Measurements from ENCODE around the gene MAPK11.

The MAPK11 gene

DNA sequence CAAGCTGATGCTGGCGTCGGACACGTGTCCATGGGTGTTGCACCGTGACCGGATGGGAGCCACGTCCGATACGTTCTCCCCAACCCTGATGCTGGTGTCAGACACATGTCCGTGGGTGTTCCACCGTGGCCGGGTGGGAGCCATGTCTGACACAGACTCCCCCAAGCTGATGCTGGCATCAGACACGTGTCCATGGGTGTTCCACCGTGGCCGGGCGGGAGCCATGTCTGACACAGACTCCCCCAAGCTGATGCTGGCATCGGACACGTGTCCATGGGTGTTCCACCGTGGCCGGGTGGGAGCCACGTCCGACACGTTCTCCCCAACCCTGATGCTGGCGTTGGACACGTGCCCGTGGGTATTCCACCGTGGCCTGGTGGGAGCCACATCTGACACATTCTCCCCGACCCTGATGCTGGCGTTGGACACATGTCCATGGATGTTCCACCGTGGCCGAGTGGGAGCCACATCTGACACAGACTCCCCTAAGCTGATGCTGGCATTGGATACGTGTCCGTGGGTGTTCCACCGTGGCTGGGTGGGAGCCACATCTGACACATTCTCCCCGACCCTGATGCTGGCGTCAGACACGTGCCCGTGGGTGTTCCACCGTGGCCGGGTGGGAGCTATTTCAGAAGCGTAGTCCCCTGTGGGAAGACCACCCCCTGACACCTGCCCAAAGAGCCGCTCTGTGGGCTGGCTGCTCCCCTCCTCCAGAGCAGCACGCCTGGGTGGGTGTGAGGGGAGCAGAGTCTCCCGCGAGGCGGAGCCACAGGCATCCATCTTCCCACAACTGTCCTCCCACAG, 49.4 kb downstream of the MAPK11 start:
- no peak for DNase-seq

DNA sequence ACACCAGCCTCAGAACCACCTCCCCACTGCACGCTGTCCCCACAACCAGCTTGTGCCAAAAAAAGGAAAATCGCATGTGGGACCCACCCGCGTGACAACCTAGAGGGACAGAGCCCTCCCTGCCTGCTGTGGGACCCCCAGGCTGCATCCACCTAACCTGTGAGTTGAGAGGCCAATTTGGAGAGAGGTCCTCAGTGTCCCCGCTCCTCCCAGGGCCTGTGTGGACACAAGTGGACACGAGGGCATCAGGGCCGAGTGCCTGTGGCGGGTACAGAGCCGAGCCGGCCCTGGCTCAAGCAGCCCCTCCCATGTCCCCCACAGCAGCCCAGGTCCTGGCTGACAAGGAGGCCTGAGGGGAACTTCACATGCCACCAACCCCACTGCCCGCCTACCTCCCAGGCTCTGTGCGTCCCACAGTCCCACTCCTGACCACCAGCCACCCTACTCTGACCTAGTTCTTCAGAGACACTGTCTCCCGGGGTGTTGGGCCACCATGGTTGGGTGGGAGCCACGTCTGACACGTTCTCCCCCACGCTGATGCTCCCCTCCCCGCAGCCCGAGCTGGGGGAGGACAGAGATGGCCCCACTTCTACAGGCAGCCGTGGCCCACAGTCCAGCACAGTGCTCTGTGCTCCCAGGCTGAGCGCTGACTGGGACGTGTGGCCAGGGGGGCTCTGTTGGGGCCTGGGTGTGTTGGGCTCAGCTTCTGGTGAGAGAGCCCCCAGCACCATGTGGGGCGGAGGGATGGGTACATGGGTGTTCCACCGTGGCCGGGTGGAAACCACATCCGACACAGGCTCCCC, 50.2 kb downstream of the MAPK11 start:
- no peak for DNase-seq

DNA sequence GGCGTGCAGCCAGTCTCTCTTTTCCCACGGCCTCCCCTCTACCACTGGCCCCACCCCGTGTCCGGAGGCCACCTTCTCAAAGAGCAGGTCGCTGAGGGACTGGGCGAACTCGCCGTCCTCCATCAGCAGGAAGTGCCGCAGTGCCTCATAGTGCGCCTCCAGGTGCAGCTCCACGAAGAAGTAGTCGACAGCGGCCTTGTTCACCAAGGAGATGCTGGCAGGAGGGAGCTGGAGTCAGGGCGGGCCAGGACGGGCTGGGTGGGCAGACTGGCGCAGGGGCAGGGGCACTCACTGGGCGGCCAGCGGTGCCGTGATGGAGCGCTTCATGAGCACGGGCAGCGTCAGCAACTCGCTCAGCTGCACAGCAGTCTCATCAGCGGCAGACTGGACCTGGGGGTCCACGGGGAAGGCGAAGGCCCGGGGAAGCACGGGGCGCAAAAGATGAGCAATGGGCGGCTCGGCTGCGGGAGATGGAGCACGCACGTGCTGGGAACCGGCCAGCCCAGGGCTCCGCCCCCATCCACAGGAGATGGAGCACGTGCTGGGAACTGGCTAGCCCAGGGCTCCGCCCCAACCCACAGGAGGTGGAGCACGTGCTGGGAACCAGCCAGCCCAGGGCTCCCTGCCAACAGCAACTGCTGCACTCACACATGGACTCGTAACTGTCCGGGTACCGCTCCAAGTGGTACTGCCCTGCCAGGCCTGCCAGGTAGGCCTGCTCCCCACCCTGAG, 51.0 kb downstream of the MAPK11 start:
- DNase-seq = no peak

DNA sequence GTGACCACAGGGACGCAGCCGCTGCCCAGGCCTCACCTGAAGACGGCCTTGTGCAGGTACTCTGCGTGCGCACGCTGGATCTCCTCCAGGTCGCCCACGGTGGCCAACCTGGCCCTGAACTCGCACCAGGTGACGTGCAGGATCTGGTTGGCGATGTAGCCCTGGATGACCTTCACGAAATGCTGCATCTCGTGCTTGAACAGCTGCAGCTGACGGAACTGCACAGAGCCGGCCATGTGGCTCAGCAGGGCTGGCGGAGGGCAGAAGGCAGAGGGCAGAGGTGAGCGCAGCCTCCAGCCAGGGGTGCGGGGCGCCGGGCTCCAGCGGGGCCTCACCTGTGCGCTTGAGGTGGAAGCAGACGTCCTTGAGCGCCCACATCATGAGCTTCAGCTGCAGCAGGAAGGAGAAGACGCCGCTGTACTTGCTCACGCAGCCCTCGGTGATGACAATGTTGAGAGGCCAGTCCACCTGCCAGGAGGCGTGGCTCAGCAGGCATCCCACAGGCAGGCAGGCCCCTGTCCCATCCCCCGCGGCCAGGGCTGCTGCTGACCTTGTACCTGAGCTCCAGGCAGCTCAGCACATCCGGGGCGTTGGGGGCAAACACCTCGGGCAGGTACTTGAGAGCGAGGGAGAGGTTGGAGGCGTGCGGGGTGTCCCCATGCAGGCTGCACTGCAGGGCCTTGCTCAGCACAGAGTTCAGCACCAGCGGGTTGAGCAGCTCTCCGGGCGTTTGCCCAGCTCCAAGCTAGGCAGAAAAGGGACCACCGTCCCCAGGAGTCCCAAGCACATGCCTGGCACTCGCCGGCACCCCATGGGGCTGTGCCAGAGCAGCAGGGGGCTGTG, 51.8 kb downstream of the MAPK11 start:
- no peak for DNase-seq

DNA sequence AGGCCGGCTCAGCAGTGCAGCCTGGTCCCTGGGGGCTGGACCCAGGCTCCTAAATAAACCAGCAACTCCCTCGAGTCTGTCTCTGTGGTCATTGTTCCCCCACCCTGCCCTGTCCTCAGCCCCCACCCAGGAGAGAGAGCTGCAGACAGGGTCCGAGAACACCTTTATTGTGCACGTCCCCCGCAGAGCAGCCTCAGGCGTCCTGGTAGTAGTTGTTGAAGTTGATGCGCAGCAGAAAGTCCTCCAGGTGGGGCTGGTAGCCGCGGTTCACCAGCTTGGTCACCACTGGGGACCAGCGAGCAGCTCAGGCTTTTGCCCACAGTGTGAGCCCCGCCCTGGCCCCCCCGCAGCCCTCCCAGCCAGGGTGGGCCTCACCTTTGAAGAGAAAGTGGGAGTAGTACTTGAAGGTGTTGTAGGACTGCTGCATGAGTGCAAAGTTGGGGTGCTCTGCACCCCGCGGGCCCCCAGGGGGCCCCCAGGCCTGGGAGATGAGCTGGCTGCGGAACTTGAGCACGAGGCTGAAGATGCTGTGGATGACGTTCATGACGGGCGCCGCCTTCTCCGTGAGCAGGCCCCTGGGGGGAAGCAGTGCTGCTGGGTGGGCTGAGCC, 52.5 kb downstream of the MAPK11 start:
- DNase-seq = no peak

DNA sequence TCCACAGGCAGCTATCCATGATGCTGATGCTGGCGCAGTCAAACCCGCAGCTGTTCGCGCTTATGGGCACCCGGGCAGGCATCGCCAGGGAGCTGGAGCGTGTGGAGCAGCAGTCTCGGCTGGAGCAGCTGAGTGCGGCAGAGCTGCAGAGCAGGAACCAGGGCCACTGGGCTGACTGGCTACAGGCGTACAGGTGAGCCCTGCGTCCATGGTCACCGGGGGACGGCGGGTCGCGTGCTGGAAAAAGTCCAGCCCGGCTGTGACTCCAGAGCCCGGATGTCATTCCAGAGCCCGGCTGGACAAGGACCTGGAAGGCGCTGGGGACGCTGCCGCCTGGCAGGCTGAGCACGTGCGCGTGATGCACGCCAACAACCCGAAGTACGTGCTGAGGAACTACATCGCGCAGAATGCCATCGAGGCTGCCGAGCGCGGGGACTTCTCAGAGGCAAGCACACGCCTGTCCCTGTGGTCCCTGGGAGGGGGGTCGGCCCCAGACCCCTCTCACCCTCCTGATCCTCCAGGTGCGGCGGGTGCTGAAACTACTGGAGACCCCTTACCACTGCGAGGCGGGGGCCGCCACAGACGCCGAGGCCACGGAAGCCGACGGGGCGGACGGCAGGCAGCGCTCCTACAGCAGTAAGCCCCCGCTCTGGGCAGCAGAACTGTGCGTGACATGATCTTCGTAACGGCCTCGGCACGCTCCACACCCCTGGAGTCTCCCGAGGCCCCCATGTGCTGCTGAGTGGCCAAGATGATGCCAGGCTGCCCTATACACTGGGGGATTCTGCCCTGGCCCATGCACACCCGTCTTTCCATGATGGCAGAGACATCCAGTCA, 53.3 kb downstream of the MAPK11 start:
- no peak for DNase-seq

DNA sequence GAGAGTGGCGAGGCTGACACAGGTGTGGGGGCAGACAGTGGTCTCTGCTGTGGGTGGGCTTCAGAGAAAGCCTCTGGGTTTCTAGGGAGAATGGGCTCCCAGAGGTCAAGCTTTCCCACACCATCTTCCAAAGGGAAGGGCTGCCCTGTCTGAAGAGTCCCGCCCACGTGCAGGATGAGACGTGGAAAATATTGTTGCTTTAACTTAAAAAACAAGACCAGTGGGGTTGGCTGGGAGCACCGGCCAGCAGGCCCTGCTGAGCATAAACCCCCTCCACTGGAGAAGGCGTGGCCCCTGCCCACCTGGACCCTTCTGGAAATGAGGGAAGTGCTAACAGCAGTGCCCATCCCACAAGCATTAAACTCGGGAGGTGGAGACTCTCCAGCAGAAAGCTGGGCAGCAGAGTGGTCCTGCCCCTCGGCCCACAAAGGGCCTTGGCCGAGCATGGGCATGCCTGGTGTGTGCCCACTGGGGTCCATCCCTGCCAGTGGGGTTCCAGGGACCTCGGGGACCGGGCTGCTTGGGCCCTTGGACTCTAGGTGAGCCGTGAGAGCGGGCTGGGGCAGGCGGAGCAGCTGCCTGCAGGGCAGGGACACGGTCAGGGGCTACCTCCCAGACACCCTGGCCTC, 54.0 kb downstream of the MAPK11 start:
- no peak for DNase-seq

DNA sequence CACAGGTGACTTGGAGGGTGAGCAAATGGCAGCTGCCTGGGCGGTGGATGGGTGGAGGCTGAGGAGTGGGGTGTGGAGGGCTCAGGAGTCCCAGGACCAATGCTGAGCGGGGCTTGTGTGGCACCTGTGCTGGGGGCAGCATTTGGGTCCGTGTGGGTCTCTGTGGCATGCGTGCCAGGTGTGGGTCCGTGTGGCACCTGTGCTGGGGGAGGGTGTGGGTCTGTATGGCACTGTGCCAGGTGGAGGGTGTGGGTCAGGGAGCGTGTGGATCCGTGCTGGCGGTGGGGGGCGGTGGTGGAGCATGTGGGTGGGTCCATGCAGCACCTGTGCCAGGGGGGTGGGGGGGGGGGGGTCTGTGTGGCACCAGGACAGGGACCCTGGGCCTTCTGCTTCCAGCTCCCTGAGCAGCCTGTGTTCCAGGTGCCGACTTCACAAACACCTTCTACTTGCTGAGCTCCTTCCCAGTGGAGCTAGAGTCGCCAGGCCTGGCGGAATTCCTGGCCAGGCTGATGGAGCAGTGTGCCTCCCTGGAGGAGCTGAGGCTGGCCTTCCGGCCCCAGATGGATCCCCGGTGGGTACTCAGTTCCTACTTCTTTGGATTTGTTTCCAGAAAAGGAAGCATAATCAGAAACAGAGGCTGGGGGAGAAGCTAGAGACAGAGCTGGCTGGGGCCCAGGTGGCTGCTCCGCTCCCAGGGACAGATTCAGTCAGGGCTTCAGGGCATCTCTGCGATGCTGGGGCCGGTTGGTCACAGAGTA, 54.7 kb downstream of the MAPK11 start:
- no peak for DNase-seq
